PC-3 (cell line): Measurements from ENCODE around the gene PDE11A. TPM values are rescaled to one million over a fixed set of nuclear protein-coding genes. Genes with fewer than 3 reads are reported as not detected.

Experiments used
- ATAC-seq: fragments of 200-7000 bp; cut with Tn5 transposase; 2 replicates; pipeline ENCODE4 v1.9.1; 2020; ENCODE audit warnings: mild to moderate bottlenecking, moderate library complexity
- BruUV-seq: library from RNA; stranded (reverse); fragments of 400-500 nt; replicated peaks from 2 replicates; lab custom pipeline; 2021; lab: Mats Ljungman, UMichigan
- CTCF ChIA-PET: fragments of 300-600 bp; sonication (Branson Sonifier 250); formaldehyde crosslinking; loops from one replicate; lab custom pipeline; 2022; ENCODE audit warnings: antibody characterized with exemption; lab: Charles Lee
- POLR2A ChIA-PET: fragments of 300-600 bp; sonication (Branson Sonifier 250); formaldehyde crosslinking; loops from one replicate; lab custom pipeline; 2022; ENCODE audit warnings: antibody characterized with exemption; ENCODE audit not compliant: unreplicated experiment; lab: Charles Lee
- DNase-seq: peaks from one replicate; pipeline ENCODE4 v3.0.0-alpha.2; 2015
- H2AFZ ChIP-seq: fragments of 300-600 bp; sonication (generic); 2 replicates; pipeline ENCODE4 v1.6.0; 2016; ENCODE audit warnings: antibody characterized with exemption, low read length
- H3F3A ChIP-seq: fragments of 300-600 bp; sonication (generic); one replicate; pipeline ENCODE4 v1.6.0; 2017; ENCODE audit warnings: antibody characterized with exemption, low read length, control low read depth, mild to moderate bottlenecking; ENCODE audit not compliant: unreplicated experiment
- H3K27ac ChIP-seq: fragments of 300-600 bp; sonication (generic); 2 replicates; pipeline ENCODE4 v1.5.1; 2016; ENCODE audit warnings: mild to moderate bottlenecking, low read length
- H3K27me3 ChIP-seq: fragments of 300-600 bp; sonication (generic); 2 replicates; pipeline ENCODE4 v1.6.1; 2016; ENCODE audit warnings: low read length, mixed read lengths
- H3K36me3 ChIP-seq: fragments of 300-600 bp; sonication (generic); 2 replicates; pipeline ENCODE4 v1.6.1; 2016; ENCODE audit warnings: low read depth, mixed run types, low read length, mixed read lengths
- H3K4me1 ChIP-seq: fragments of 300-600 bp; sonication (generic); 2 replicates; pipeline ENCODE4 v1.5.1; 2016; ENCODE audit warnings: low read length; ENCODE audit not compliant: insufficient read depth
- H3K4me2 ChIP-seq: fragments of 300-600 bp; sonication (generic); 2 replicates; pipeline ENCODE4 v1.6.0; 2016; ENCODE audit warnings: low read length
- H3K4me3 ChIP-seq: fragments of 300-600 bp; sonication (generic); 2 replicates; pipeline ENCODE4 v1.5.1; 2016; ENCODE audit warnings: mild to moderate bottlenecking, low read length, mixed read lengths
- H3K79me2 ChIP-seq: fragments of 300-600 bp; sonication (generic); 2 replicates; pipeline ENCODE4 v1.6.1; 2017; ENCODE audit warnings: low read length, mixed read lengths
- H3K9ac ChIP-seq: fragments of 300-600 bp; sonication (generic); 2 replicates; pipeline ENCODE4 v1.6.0; 2016; ENCODE audit warnings: mild to moderate bottlenecking, low read length
- H3K9me2 ChIP-seq: fragments of 300-600 bp; sonication (generic); replicated peaks from 2 replicates; pipeline ENCODE4 v1.6.1; 2016; ENCODE audit warnings: mixed run types, low read length, mixed read lengths
- H3K9me3 ChIP-seq: fragments of 300-600 bp; sonication (generic); 2 replicates; pipeline ENCODE4 v1.6.1; 2016; ENCODE audit warnings: low read length, mixed read lengths
- H4K20me1 ChIP-seq: fragments of 300-600 bp; sonication (generic); 2 replicates; pipeline ENCODE4 v1.6.1; 2016; ENCODE audit warnings: low read length, mixed read lengths
- CTCF ChIP-seq: fragments of 300-600 bp; sonication (generic); conservative IDR thresholded peaks from 2 replicates; pipeline ENCODE4 v1.5.1; 2017; ENCODE audit warnings: antibody characterized with exemption, low read depth, mild to moderate bottlenecking, low read length
- EZH2 ChIP-seq: fragments of 300-600 bp; sonication (generic); IDR thresholded peaks from one replicate; pipeline ENCODE4 v1.6.1; 2017; ENCODE audit warnings: antibody characterized with exemption, mild to moderate bottlenecking, low read length; ENCODE audit not compliant: unreplicated experiment
- EZH2phosphoT487 ChIP-seq: fragments of 300-600 bp; sonication (generic); IDR thresholded peaks from 2 replicates; pipeline ENCODE4 v1.6.1; 2018; ENCODE audit warnings: mild to moderate bottlenecking, antibody characterized with exemption, low read length, borderline replicate concordance
- intact Hi-C: fragments of 100-400 bp; cut with micrococcal nuclease; formaldehyde crosslinking; loops from 2 replicates; pipeline ENCODE4 v1.9.0; 2023
- total RNA-seq: library from RNA; depleted of rRNA; stranded (reverse); fragments of >200 nt; gene quantifications from 2 replicates; pipeline ENCODE4 v1.2.3, GENCODE V29; 2014

PDE11A gene
- total RNA-seq, 1 experiment from 2014 or later: 0.15 TPM

GRCh38 chr2:177651833-177652232, 420.7 kb downstream of the PDE11A start:
- Histone ChIP-seq H3K4me3 (no peak overlapping the region), H4K20me1 (no peaks in the 10 kb centered on the region), H3K9me2 (no peaks in the 10 kb centered on the region), H3K27ac (no peak overlapping the region), H3K4me1 (no peaks in the 10 kb centered on the region), H3K9ac (no peak overlapping the region), H3K36me3 (no peaks in the 10 kb centered on the region), H3K9me3 (no peaks in the 10 kb centered on the region), H2AFZ (no peak overlapping the region), H3K27me3 (peaks cover 58% of the 10 kb centered on the region), H3K4me2 (no peak overlapping the region), H3F3A (no peaks in the 10 kb centered on the region), H3K79me2 (no peaks in the 10 kb centered on the region)
- BruUV-seq: no TSS peak
- TF ChIP-seq CTCF: no peak
- TF ChIP-seq EZH2: no peak
- TF ChIP-seq EZH2phosphoT487: no peak
- no peak for ATAC-seq
- ChIA-PET CTCF (no interaction called here), POLR2A (no interaction called here)
- DNase-seq: no peak
- intact Hi-C loops: no loop called here

- Histone ChIP-seq H2AFZ (no peak overlapping the region), H3K79me2 (no peaks in the 10 kb centered on the region), H3K36me3 (no peaks in the 10 kb centered on the region), H3K27me3 (peaks cover 43% of the 10 kb centered on the region), H3K4me1 (no peaks in the 10 kb centered on the region), H4K20me1 (no peaks in the 10 kb centered on the region), H3K9me3 (no peaks in the 10 kb centered on the region), H3K27ac (no peak overlapping the region), H3K4me3 (no peak overlapping the region), H3F3A (no peaks in the 10 kb centered on the region), H3K4me2 (no peak overlapping the region), H3K9me2 (no peaks in the 10 kb centered on the region), H3K9ac (no peak overlapping the region)
- intact Hi-C loops: no loop called here
- ChIA-PET CTCF (no interaction called here), POLR2A (no interaction called here)
- TF ChIP-seq CTCF (no peak), EZH2phosphoT487 (no peak), EZH2 (no peak)
- ATAC-seq: no peak
- DNase-seq: no peak
- no TSS peak for BruUV-seq
Measured at GRCh38 chr2:177649568-177650518, 422.7 kb downstream of the PDE11A start.

- Histone ChIP-seq H3K4me2 (no peak overlapping the region), H3K4me3 (no peak overlapping the region), H3K27ac (no peak overlapping the region), H3K27me3 (peaks cover 23% of the 10 kb centered on the region), H2AFZ (no peak overlapping the region), H4K20me1 (no peaks in the 10 kb centered on the region), H3K9me3 (no peaks in the 10 kb centered on the region), H3K79me2 (no peaks in the 10 kb centered on the region), H3K9ac (no peak overlapping the region), H3K36me3 (no peaks in the 10 kb centered on the region), H3F3A (no peaks in the 10 kb centered on the region), H3K9me2 (no peaks in the 10 kb centered on the region), H3K4me1 (no peaks in the 10 kb centered on the region)
- no TSS peak for BruUV-seq
- ChIA-PET POLR2A (no interaction called here), CTCF (interaction anchor here (0.6 kb wide), 1 partner anchor 153 kb away, joined by 4 read pairs; no protein-coding TSS in a partner anchor)
- ATAC-seq (no peak), DNase-seq (no peak)
- intact Hi-C loops: no loop called here
- TF ChIP-seq CTCF: no peak
- no peak for TF ChIP-seq EZH2phosphoT487
- no peak for TF ChIP-seq EZH2
Measured at GRCh38 chr2:177646791-177647190, 425.8 kb downstream of the PDE11A start.
